Caco-2 (cell line): Measurements from ENCODE around the gene PDE3B. TPM values are rescaled to one million over a fixed set of nuclear protein-coding genes. Genes with fewer than 3 reads are reported as not detected.

Source experiments
- BruUV-seq: library from RNA; stranded (reverse); fragments of 400-500 nt; replicated peaks from 2 replicates; lab custom pipeline; 2021; lab: Mats Ljungman, UMichigan
- CTCF ChIA-PET: fragments of 300-600 bp; sonication (Branson Sonifier 250); formaldehyde crosslinking; loops from one replicate; lab custom pipeline; 2022; ENCODE audit warnings: antibody characterized with exemption; lab: Charles Lee
- POLR2A ChIA-PET: fragments of 300-600 bp; sonication (Branson Sonifier 250); formaldehyde crosslinking; loops from one replicate; lab custom pipeline; 2022; ENCODE audit warnings: antibody characterized with exemption; lab: Charles Lee
- DNase-seq, 2 experiments: peaks; one replicate each; pipeline versions ENCODE4 v3.0.0 to v3.0.0-alpha.2; 2020 to 2022
- H3K27me3 ChIP-seq: replicated peaks from 2 replicates; pipeline ENCODE4 v1.6.0; 2011; ENCODE audit warnings: low read length; ENCODE audit not compliant: control insufficient read depth, insufficient read depth
- H3K36me3 ChIP-seq: 2 replicates; pipeline ENCODE4 v1.5.1; 2011; ENCODE audit warnings: low read length; ENCODE audit not compliant: control insufficient read depth, insufficient read depth
- H3K4me1 ChIP-seq: fragments of 250-450 bp; sonication (Bioruptor Pico); 2 replicates; pipeline ENCODE4 v1.5.1; 2020; ENCODE audit warnings: mild to moderate bottlenecking
- H3K4me3 ChIP-seq: 2 replicates; pipeline ENCODE4 v1.5.1; 2011; ENCODE audit warnings: low read depth, mild to moderate bottlenecking, control low read depth, low read length
- H3K9me3 ChIP-seq: fragments of 250-450 bp; sonication (Bioruptor Pico); 2 replicates; pipeline ENCODE4 v1.5.1; 2020; ENCODE audit warnings: mild to moderate bottlenecking, moderate library complexity
- H3K27ac Mint-ChIP-seq: one replicate; pipeline ENCODE4 v1.8.0; 2022; ENCODE audit warnings: mixed read lengths; ENCODE audit not compliant: unreplicated experiment
- H3K27me3 Mint-ChIP-seq: one replicate; pipeline ENCODE4 v1.8.0; 2022; ENCODE audit warnings: mixed read lengths; ENCODE audit not compliant: insufficient read depth, unreplicated experiment
- H3K36me3 Mint-ChIP-seq: one replicate; pipeline ENCODE4 v1.8.0; 2022; ENCODE audit warnings: mild to moderate bottlenecking, mixed read lengths; ENCODE audit not compliant: insufficient read depth, unreplicated experiment
- H3K4me1 Mint-ChIP-seq: one replicate; pipeline ENCODE4 v1.8.0; 2022; ENCODE audit warnings: low read depth, mixed read lengths; ENCODE audit not compliant: unreplicated experiment
- H3K4me3 Mint-ChIP-seq: one replicate; pipeline ENCODE4 v1.8.0; 2022; ENCODE audit warnings: mild to moderate bottlenecking, moderate library complexity, mixed read lengths; ENCODE audit not compliant: unreplicated experiment
- H3K9me3 Mint-ChIP-seq: one replicate; pipeline ENCODE4 v1.8.0; 2022; ENCODE audit warnings: mixed read lengths; ENCODE audit not compliant: unreplicated experiment
- intact Hi-C: fragments of 100-400 bp; cut with micrococcal nuclease; formaldehyde crosslinking; loops from one replicate; pipeline ENCODE4 v1.10.0; 2022; ENCODE audit not compliant: unreplicated experiment
- total RNA-seq: library from RNA; stranded (reverse); gene quantifications from 2 replicates; pipeline ENCODE4 v1.2.3, GENCODE V29; 2022
- TF ChIP-seq, protein P1 (sequence below), 2 experiments: fragments of 200-600 bp in 1 of 2; IDR thresholded peaks; 1 replicate in 1 of 2; 2 replicates in 1 of 2; pipeline versions ENCODE4 v1.5.1 to v1.8.0; 2011 to 2022; ENCODE audit warnings: antibody characterized with exemption in 1 of 2, control low read depth in 1 of 2, inconsistent platforms in 1 of 2, low read depth in 1 of 2, low read length in 1 of 2, mild to moderate bottlenecking in 1 of 2, moderate library complexity in 1 of 2; ENCODE audit not compliant: insufficient read depth in 1 of 2, severe bottlenecking in 1 of 2, unreplicated experiment in 1 of 2

Gene PDE3B
- total RNA-seq, 1 experiment from 2014 or later = 21.8 TPM

DNA sequence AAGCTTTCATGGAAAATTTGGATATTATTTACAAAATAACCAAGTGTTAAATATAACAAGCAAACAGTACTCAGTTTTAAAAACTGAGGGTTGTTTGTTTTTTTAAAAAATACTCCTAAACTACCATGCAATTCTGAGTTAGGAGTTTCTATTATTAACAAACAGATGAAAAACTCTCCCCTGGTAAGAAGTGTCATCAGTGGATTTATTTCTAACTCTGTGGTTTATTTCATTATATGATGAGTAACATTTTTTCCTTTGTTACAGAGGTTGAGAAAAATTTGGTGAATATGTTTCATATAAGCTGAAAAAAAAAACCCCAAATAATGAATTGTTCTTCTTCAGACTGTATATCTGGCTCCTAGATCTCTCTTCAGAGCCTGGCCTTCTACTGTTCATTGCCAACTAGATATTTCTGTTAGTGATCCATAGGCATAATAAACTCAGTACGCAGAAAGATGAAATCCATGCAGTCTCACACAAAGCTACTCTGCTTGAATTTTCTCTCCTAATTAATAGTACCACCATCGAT is 29.4 kb upstream of the PDE3B start:
- Mint-ChIP-seq H3K27ac (no peak overlapping the region), H3K4me3 (no peak overlapping the region), H3K9me3 (no peaks in the 10 kb centered on the region), H3K27me3 (no peaks in the 10 kb centered on the region), H3K36me3 (peaks cover 13% of the 10 kb centered on the region), H3K4me1 (peaks cover 21% of the 10 kb centered on the region)
- no peak overlapping the region for H3K4me3 ChIP-seq
- DNase-seq = no peak
- H3K27me3 ChIP-seq = no peaks in the 10 kb centered on the region
- BruUV-seq = no TSS peak
- H3K4me1 ChIP-seq = peaks cover 18% of the 10 kb centered on the region
- H3K36me3 ChIP-seq = no peaks in the 10 kb centered on the region
- no peaks in the 10 kb centered on the region for H3K9me3 ChIP-seq
- POLR2A ChIA-PET = no interaction called here
- CTCF ChIA-PET = no interaction called here
- intact Hi-C loops = no loop called here
- TF ChIP-seq, protein P1, sequence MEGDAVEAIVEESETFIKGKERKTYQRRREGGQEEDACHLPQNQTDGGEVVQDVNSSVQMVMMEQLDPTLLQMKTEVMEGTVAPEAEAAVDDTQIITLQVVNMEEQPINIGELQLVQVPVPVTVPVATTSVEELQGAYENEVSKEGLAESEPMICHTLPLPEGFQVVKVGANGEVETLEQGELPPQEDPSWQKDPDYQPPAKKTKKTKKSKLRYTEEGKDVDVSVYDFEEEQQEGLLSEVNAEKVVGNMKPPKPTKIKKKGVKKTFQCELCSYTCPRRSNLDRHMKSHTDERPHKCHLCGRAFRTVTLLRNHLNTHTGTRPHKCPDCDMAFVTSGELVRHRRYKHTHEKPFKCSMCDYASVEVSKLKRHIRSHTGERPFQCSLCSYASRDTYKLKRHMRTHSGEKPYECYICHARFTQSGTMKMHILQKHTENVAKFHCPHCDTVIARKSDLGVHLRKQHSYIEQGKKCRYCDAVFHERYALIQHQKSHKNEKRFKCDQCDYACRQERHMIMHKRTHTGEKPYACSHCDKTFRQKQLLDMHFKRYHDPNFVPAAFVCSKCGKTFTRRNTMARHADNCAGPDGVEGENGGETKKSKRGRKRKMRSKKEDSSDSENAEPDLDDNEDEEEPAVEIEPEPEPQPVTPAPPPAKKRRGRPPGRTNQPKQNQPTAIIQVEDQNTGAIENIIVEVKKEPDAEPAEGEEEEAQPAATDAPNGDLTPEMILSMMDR (IDR thresholded peaks at IDR 0.05; ENCODE audit: insufficient read depth in 1 of 2, low read depth in 1 of 2, low read length in 1 of 2, severe bottlenecking in 1 of 2, unreplicated experiment in 1 of 2) = no peak

DNA sequence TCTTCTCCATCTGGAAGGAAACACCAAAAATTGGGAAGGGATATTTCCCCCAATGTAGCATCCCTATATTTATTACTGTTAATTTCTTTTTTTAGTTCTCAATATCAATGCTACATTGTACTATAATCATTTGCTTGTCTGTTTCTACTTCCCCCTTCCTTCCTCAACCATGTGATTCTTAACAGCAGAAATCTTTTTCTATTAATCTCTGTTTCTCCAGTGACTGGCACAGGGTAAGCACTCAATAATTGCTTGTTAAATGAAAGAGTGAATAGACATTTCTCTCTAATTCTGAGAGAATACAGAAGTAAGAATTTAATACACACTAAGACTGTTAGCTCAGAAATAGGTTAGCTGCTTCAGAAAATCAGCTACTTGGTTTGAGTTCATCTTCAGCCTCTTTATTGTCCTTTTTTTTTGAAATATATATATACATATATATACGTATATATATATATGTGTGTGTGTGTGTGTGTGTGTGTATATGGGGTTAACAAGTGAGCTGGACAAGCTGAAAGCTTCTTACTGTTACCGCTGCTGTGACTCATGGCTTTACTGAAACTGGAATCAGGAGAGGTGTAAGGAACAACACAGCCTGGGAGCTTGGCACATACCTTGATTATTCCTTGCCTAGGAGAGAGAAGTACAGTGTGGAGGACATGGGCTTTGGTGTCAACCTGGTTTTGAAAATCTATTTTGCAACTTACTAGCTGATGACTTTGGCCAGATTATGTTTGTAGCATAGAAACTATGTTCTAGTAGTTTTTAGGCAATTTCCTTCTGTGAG is 26.2 kb upstream of the PDE3B start:
- Histone ChIP-seq H3K4me1 (peaks cover 25% of the 10 kb centered on the region), H3K36me3 (no peaks in the 10 kb centered on the region), H3K9me3 (no peaks in the 10 kb centered on the region), H3K4me3 (no peak overlapping the region), H3K27me3 (no peaks in the 10 kb centered on the region)
- POLR2A ChIA-PET = no interaction called here
- no peak overlapping the region for H3K27ac Mint-ChIP-seq
- H3K9me3 Mint-ChIP-seq = no peaks in the 10 kb centered on the region
- CTCF ChIA-PET = no interaction called here
- H3K4me3 Mint-ChIP-seq = no peak overlapping the region
- no peaks in the 10 kb centered on the region for H3K36me3 Mint-ChIP-seq
- H3K27me3 Mint-ChIP-seq = no peaks in the 10 kb centered on the region
- TF ChIP-seq, protein P1 (IDR thresholded peaks at IDR 0.05; ENCODE audit: insufficient read depth in 1 of 2, low read depth in 1 of 2, low read length in 1 of 2, severe bottlenecking in 1 of 2, unreplicated experiment in 1 of 2) = no peak
- intact Hi-C loops = no loop called here
- DNase-seq = no peak
- H3K4me1 Mint-ChIP-seq = peaks cover 21% of the 10 kb centered on the region
- BruUV-seq = no TSS peak

DNA sequence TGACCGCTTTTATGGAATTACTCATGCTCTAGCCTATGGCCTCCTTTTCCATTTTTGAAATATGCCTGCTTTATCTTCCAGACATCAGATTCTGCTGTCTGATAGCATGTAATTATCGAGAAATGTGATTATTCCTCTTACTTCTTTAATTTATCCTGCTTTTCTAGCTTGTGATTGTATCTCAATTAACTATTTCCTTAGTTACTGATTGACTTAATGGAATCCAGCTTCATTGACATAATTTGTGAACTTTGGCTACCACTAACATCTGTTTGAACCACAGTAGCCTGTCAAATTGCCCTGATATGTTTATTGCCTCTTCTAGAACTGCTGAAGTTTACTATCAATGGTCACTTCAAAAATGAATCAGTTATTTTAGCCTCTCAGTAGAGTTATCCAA is 25.5 kb upstream of the PDE3B start:
- intact Hi-C loops = no loop called here
- Histone ChIP-seq H3K4me1 (peaks cover 25% of the 10 kb centered on the region), H3K36me3 (no peaks in the 10 kb centered on the region), H3K27me3 (no peaks in the 10 kb centered on the region), H3K4me3 (no peak overlapping the region), H3K9me3 (no peaks in the 10 kb centered on the region)
- CTCF ChIA-PET = no interaction called here
- no peaks in the 10 kb centered on the region for H3K27me3 Mint-ChIP-seq
- BruUV-seq = no TSS peak
- TF ChIP-seq, protein P1 (IDR thresholded peaks at IDR 0.05; ENCODE audit: insufficient read depth in 1 of 2, low read depth in 1 of 2, low read length in 1 of 2, severe bottlenecking in 1 of 2, unreplicated experiment in 1 of 2) = no peak
- no peaks in the 10 kb centered on the region for H3K36me3 Mint-ChIP-seq
- H3K4me3 Mint-ChIP-seq = no peak overlapping the region
- no peak for DNase-seq
- no peaks in the 10 kb centered on the region for H3K9me3 Mint-ChIP-seq
- H3K4me1 Mint-ChIP-seq = peaks cover 21% of the 10 kb centered on the region
- POLR2A ChIA-PET = no interaction called here
- no peak overlapping the region for H3K27ac Mint-ChIP-seq
